Panc1 (cell line): ENCODE data around the gene DDX25. TPM values are rescaled to one million over a fixed set of nuclear protein-coding genes. Genes with fewer than 3 reads are reported as not detected.

ENCODE experiments used
- ATAC-seq: fragments of 200-7000 bp; cut with Tn5 transposase; 2 replicates; pipeline ENCODE4 v1.9.1; 2020; ENCODE audit warnings: mild to moderate bottlenecking, moderate library complexity
- BruUV-seq: library from RNA; stranded (reverse); fragments of 400-500 nt; replicated peaks from 2 replicates; lab custom pipeline; 2021; lab: Mats Ljungman, UMichigan
- CTCF ChIA-PET: fragments of 300-600 bp; sonication (Branson Sonifier 250); formaldehyde crosslinking; loops from one replicate; lab custom pipeline; 2022; ENCODE audit warnings: antibody characterized with exemption; lab: Charles Lee
- POLR2A ChIA-PET: fragments of 300-600 bp; sonication (Branson Sonifier 250); formaldehyde crosslinking; loops from one replicate; lab custom pipeline; 2022; ENCODE audit warnings: antibody characterized with exemption; lab: Charles Lee
- DNase-seq: peaks from one replicate; pipeline ENCODE4 v3.0.0-alpha.2; 2010; ENCODE audit warnings: low read depth, low spot score
- H3K27ac ChIP-seq: 2 replicates; pipeline ENCODE4 v1.5.1; 2011; ENCODE audit warnings: mild to moderate bottlenecking, low read length, inconsistent platforms
- H3K27me3 ChIP-seq: fragments of 200-500 bp; sonication (Bioruptor generic); 2 replicates; pipeline ENCODE4 v1.6.0; 2014; ENCODE audit warnings: low read length, inconsistent platforms; ENCODE audit not compliant: control insufficient read depth, insufficient read depth
- H3K36me3 ChIP-seq: fragments of 200-500 bp; sonication (Bioruptor generic); 2 replicates; pipeline ENCODE4 v1.5.1; 2014; ENCODE audit warnings: inconsistent platforms, mild to moderate bottlenecking, low read length, moderate library complexity; ENCODE audit not compliant: control insufficient read depth, insufficient read depth
- H3K4me1 ChIP-seq: 2 replicates; pipeline ENCODE4 v1.5.1; 2011; ENCODE audit warnings: inconsistent platforms, mild to moderate bottlenecking, low read length, moderate library complexity; ENCODE audit not compliant: control insufficient read depth, insufficient read depth
- H3K4me3 ChIP-seq, 2 experiments: 2 replicates each; pipeline ENCODE4 v1.5.1; 2011 to 2012; ENCODE audit warnings: low read depth in 2 of 2, low read length in 2 of 2, mild to moderate bottlenecking in 2 of 2, inconsistent platforms in 1 of 2, moderate library complexity in 1 of 2
- H3K9me3 ChIP-seq: fragments of 200-500 bp; sonication (Bioruptor generic); 2 replicates; pipeline ENCODE4 v1.5.1; 2014; ENCODE audit warnings: low read depth, mild to moderate bottlenecking, inconsistent platforms, low read length, moderate library complexity; ENCODE audit not compliant: control insufficient read depth, insufficient read depth
- POLR2AphosphoS5 ChIP-seq: IDR thresholded peaks from 2 replicates; pipeline ENCODE4 v1.6.1; 2012; ENCODE audit warnings: mild to moderate bottlenecking, low read depth, low read length, moderate library complexity
- SIN3A ChIP-seq: IDR thresholded peaks from 2 replicates; pipeline ENCODE4 v1.6.1; 2012; ENCODE audit warnings: low read depth, mild to moderate bottlenecking, low read length, moderate library complexity, borderline replicate concordance; ENCODE audit not compliant: insufficient read depth
- TCF7L2 ChIP-seq: IDR thresholded peaks from 2 replicates; pipeline ENCODE4 v1.6.1; 2011; ENCODE audit warnings: mild to moderate bottlenecking, low read depth, low read length, inconsistent platforms
- in situ Hi-C: cut with HindIII; loops from 2 replicates; pipeline ENCODE4 v1.10.0; 2016; ENCODE audit warnings: low sequenced_read_pairs, low pct_unique_long_range_greater_than_20kb
- intact Hi-C: fragments of 100-400 bp; cut with micrococcal nuclease; formaldehyde crosslinking; loops from one replicate; pipeline ENCODE4 v1.10.0; 2022; ENCODE audit not compliant: unreplicated experiment
- total RNA-seq: library from RNA; stranded (reverse); gene quantifications from one replicate; pipeline ENCODE4 v1.2.1, GENCODE V29; 2021; ENCODE audit not compliant: unreplicated experiment
- TF ChIP-seq, protein P1 (sequence below): fragments of 450-650 bp; IDR thresholded peaks from 2 replicates; pipeline ENCODE4 v1.5.1; 2017; ENCODE audit warnings: mild to moderate bottlenecking
- TF ChIP-seq, protein P2 (sequence below), 2 experiments: IDR thresholded peaks; 2 replicates each; pipeline ENCODE4 v1.6.1; 2011 to 2012; ENCODE audit warnings: low read depth in 2 of 2, control low read depth in 1 of 2, low read length in 1 of 2, mild to moderate bottlenecking in 1 of 2, moderate library complexity in 1 of 2; ENCODE audit not compliant: insufficient read depth in 1 of 2

The DDX25 gene
- total RNA-seq, 1 experiment from 2014 or later = 0.15 TPM

DNA sequence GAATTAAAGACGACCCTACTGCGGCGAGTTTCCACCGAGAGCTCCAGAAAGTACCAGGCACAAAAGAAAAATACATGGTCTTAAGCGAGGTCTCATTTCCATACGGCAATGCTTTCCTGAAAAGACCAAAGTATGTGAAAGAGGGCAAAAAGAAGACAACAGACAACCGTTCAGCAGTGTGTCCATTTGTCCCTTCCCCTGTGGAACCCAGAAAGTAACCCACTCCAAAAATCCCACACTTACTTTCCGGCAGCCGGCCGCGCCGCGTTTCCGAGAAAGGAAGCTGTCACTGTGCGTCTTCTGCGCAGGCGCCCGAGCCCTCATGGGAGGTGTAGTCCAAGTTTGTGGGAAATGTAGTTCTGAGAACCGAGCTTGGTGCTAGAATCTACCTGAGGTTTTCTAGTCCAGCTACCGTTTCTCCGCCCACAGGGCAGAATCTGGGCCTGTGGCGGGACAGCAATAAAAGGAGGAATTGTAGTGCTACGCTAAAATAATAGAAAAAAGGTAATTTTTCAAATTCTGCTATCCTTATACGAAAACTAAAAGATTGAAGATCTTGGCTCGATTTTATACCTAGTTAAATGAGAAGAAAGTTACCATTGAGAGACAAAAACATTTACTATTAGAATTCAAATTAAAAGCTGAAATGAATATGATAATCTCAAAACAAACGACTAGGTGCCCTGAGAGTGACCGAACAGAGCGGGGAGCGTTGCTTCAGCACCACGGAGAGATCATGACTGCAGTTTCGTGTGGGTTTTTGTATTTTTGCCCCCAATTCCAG, 1.2 kb upstream of the DDX25 start, which contains the start of gene PUS3:
TSS of gene PUS3 (minus strand) at position 280 of the 784 bp plus-strand sequence. CDS start 6,922 bp downstream, outside the sequence.
- H3K27ac ChIP-seq = peak within 1 kb of the TSS; percentile 99
- H3K27me3 ChIP-seq = peaks cover 16% of the 10 kb centered on the region
- in situ Hi-C loops = loop anchor here (25.0 kb wide), 1 partner anchor 184 kb away; no protein-coding TSS in a partner anchor
- ATAC-seq (peak; percentile 92), DNase-seq (no peak)
- ChIA-PET POLR2A (interaction anchor here (0.5 to 1.4 kb wide), 9 partner anchors 8 to 276 kb away, joined by 3 to 11 read pairs (median 3); partner anchors contain the start of gene HYLS1), CTCF (no interaction called here)
- H3K9me3 ChIP-seq = no peaks in the 10 kb centered on the region
- no TSS peak for BruUV-seq
- H3K4me1 ChIP-seq = 0 out of 2 replicates have a peak, but pooled peaks cover 7% of the 10 kb centered on the region
- H3K4me3 ChIP-seq = peak within 1 kb of the TSS; percentile 87 to 97
- peaks cover 16% of the 10 kb centered on the region for H3K36me3 ChIP-seq
- TF ChIP-seq SIN3A (peak; percentile 56; the same call in 1 of the 2 replicates), TCF7L2 (no peak), POLR2AphosphoS5 (peak; percentile 95)
- TF ChIP-seq, protein P1, sequence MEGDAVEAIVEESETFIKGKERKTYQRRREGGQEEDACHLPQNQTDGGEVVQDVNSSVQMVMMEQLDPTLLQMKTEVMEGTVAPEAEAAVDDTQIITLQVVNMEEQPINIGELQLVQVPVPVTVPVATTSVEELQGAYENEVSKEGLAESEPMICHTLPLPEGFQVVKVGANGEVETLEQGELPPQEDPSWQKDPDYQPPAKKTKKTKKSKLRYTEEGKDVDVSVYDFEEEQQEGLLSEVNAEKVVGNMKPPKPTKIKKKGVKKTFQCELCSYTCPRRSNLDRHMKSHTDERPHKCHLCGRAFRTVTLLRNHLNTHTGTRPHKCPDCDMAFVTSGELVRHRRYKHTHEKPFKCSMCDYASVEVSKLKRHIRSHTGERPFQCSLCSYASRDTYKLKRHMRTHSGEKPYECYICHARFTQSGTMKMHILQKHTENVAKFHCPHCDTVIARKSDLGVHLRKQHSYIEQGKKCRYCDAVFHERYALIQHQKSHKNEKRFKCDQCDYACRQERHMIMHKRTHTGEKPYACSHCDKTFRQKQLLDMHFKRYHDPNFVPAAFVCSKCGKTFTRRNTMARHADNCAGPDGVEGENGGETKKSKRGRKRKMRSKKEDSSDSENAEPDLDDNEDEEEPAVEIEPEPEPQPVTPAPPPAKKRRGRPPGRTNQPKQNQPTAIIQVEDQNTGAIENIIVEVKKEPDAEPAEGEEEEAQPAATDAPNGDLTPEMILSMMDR = no peak
- TF ChIP-seq, protein P2, sequence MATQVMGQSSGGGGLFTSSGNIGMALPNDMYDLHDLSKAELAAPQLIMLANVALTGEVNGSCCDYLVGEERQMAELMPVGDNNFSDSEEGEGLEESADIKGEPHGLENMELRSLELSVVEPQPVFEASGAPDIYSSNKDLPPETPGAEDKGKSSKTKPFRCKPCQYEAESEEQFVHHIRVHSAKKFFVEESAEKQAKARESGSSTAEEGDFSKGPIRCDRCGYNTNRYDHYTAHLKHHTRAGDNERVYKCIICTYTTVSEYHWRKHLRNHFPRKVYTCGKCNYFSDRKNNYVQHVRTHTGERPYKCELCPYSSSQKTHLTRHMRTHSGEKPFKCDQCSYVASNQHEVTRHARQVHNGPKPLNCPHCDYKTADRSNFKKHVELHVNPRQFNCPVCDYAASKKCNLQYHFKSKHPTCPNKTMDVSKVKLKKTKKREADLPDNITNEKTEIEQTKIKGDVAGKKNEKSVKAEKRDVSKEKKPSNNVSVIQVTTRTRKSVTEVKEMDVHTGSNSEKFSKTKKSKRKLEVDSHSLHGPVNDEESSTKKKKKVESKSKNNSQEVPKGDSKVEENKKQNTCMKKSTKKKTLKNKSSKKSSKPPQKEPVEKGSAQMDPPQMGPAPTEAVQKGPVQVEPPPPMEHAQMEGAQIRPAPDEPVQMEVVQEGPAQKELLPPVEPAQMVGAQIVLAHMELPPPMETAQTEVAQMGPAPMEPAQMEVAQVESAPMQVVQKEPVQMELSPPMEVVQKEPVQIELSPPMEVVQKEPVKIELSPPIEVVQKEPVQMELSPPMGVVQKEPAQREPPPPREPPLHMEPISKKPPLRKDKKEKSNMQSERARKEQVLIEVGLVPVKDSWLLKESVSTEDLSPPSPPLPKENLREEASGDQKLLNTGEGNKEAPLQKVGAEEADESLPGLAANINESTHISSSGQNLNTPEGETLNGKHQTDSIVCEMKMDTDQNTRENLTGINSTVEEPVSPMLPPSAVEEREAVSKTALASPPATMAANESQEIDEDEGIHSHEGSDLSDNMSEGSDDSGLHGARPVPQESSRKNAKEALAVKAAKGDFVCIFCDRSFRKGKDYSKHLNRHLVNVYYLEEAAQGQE (IDR thresholded peaks at IDR 0.05; ENCODE audit: insufficient read depth in 1 of 2, low read depth in 2 of 2, low read length in 1 of 2) = peak; percentile 84 to 92
- intact Hi-C loops = no loop called here

DNA sequence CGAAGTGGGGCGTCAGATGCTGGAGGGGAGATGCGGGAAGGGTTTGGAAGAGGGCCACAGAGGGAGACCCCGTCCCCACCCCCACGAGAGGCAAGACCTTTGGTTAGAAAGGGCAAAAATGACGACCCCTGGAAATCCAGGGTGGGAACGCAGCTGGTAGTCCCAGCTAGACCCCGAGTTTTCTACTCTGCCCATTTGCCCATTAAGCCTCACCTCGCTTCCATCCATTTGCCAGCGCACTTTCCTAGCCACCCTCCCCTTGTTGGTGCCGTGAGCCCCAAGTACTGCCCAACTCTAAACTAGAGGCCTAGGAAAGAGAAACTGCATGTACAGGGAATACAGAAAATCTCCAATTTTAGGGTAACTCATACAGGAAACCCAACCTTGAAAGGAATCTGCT, 370 bp downstream of the DDX25 start:
- TF ChIP-seq TCF7L2 (no peak), POLR2AphosphoS5 (no peak), SIN3A (no peak)
- TF ChIP-seq, protein P1 = no peak
- TF ChIP-seq, protein P2 (IDR thresholded peaks at IDR 0.05; ENCODE audit: insufficient read depth in 1 of 2, low read depth in 2 of 2, low read length in 1 of 2) = no peak
- H3K4me3 ChIP-seq = no peak overlapping the region
- H3K27ac ChIP-seq = no peak overlapping the region
- ChIA-PET CTCF (no interaction called here), POLR2A (no interaction called here)
- no peak for DNase-seq
- intact Hi-C loops (no loop called here), in situ Hi-C loops (loop anchor here (25.0 kb wide), 1 partner anchor 183 kb away; no protein-coding TSS in a partner anchor)
- peaks cover 26% of the 10 kb centered on the region for H3K27me3 ChIP-seq
- H3K9me3 ChIP-seq = no peaks in the 10 kb centered on the region
- ATAC-seq = no peak
- H3K4me1 ChIP-seq = 0 out of 2 replicates have a peak, but pooled peaks cover 3% of the 10 kb centered on the region
- BruUV-seq = no TSS peak
- peaks cover 6% of the 10 kb centered on the region for H3K36me3 ChIP-seq
